ENCODE data around the gene DDX54. TPM values are rescaled to one million over a fixed set of nuclear protein-coding genes. Genes with fewer than 3 reads are reported as not detected.

The DDX54 gene
- total RNA-seq, 4 donors from 2014 or later: 62.0 to 126 (median 66.5) TPM

DNA sequence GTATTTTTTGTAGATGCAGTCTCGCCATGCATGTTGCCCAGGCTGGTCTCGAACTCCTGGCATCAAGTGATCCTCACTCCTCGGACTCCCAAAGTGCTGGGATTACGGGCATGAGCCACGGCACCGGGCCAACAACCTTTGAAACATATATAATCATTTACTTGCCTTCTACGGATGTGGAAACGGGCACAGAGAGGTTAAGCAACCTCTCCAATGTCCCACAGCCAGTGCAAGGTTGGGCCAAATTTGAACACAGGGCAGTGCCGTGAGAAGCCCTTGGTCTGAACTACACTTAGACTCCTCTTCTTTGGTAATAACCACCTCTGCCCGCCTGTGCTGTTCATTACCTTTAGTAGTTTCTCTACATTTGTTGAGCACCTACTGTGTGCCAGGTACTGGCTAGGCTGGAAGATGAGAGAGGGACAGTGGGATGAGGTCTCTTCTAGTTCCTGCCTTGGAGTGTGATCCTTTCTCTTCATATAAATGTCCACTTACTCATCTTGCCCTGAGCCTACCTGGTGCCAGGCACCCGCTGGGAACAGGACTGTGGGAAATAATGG is 2.2 kb downstream of the DDX54 start:
- Histone ChIP-seq H3K4me1 (peaks cover 0 to 20% (median 17%) of the 10 kb centered on the region in 4 donors), H3K9me3 (no peaks in the 10 kb centered on the region), H3K4me3 (no peak overlapping the region), H3K27ac (no peak overlapping the region), H3K36me3 (peaks cover 0 to 31% (median 0%) of the 10 kb centered on the region in 3 donors), H3K27me3 (no peaks in the 10 kb centered on the region)
- TF ChIP-seq POLR2A (IDR thresholded peaks at IDR 0.05): no peak
- TF ChIP-seq, protein P1, sequence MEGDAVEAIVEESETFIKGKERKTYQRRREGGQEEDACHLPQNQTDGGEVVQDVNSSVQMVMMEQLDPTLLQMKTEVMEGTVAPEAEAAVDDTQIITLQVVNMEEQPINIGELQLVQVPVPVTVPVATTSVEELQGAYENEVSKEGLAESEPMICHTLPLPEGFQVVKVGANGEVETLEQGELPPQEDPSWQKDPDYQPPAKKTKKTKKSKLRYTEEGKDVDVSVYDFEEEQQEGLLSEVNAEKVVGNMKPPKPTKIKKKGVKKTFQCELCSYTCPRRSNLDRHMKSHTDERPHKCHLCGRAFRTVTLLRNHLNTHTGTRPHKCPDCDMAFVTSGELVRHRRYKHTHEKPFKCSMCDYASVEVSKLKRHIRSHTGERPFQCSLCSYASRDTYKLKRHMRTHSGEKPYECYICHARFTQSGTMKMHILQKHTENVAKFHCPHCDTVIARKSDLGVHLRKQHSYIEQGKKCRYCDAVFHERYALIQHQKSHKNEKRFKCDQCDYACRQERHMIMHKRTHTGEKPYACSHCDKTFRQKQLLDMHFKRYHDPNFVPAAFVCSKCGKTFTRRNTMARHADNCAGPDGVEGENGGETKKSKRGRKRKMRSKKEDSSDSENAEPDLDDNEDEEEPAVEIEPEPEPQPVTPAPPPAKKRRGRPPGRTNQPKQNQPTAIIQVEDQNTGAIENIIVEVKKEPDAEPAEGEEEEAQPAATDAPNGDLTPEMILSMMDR (IDR thresholded peaks at IDR 0.05): no peak
- no peak for DNase-seq

- no peak for TF ChIP-seq POLR2A (IDR thresholded peaks at IDR 0.05)
- TF ChIP-seq, protein P1 (IDR thresholded peaks at IDR 0.05): no peak
- DNase-seq: no peak
- peaks cover 0 to 42% (median 0%) of the 10 kb centered on the region in 3 donors for H3K36me3 ChIP-seq
- no peaks in the 10 kb centered on the region for H3K27me3 ChIP-seq
- peaks cover 0 to 17% (median 14%) of the 10 kb centered on the region in 4 donors for H3K4me1 ChIP-seq
- H3K4me3 ChIP-seq: no peak overlapping the region
- no peaks in the 10 kb centered on the region for H3K9me3 ChIP-seq
- H3K27ac ChIP-seq: no peak overlapping the region
These were observed 3.3 kb downstream of the DDX54 start for GRCh38 chr12:113181975-113182374.

- TF ChIP-seq POLR2A (IDR thresholded peaks at IDR 0.05): no peak
- TF ChIP-seq, protein P1 (IDR thresholded peaks at IDR 0.05): no peak
- Histone ChIP-seq H3K27ac (no peak overlapping the region), H3K36me3 (peaks cover 0 to 59% (median 0%) of the 10 kb centered on the region in 3 donors), H3K9me3 (no peaks in the 10 kb centered on the region), H3K4me1 (peaks cover 0 to 8% (median 7%) of the 10 kb centered on the region in 4 donors), H3K27me3 (no peaks in the 10 kb centered on the region), H3K4me3 (no peak overlapping the region)
- no peak for DNase-seq
These were observed 4.9 kb downstream of the DDX54 start for GRCh38 chr12:113180333-113180732.

DNA sequence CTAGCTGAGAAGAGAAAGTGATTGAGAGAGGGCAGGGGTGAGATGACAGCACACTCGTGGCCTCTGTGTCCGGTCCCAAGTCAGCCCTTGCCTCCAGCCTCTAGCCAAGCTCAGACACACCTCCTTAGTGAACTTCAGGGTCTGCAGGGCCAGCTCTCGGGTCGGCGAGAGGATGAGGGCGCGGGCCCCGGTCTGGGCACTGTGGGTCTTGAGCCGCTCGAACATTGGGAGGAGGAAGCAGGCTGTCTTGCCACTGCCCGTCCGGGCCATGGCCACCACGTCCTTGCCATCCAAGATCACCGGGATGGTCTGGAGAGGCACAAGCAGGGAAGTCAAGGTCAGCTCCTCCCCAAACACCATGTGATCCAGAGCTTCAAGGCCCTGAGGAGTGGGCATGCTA is 6.3 kb downstream of the DDX54 start:
- H3K27me3 ChIP-seq: no peaks in the 10 kb centered on the region
- no peak overlapping the region for H3K4me3 ChIP-seq
- H3K9me3 ChIP-seq: no peaks in the 10 kb centered on the region
- peaks cover 0 to 72% (median 0%) of the 10 kb centered on the region in 3 donors for H3K36me3 ChIP-seq
- TF ChIP-seq, protein P1 (IDR thresholded peaks at IDR 0.05): no peak
- no peak for TF ChIP-seq POLR2A (IDR thresholded peaks at IDR 0.05)
- DNase-seq: no peak
- no peak overlapping the region for H3K27ac ChIP-seq
- H3K4me1 ChIP-seq: peaks cover 0 to 5% (median 3%) of the 10 kb centered on the region in 4 donors

GRCh38 chr12:113174461-113175384 is 10.6 kb downstream of the DDX54 start:
- TF ChIP-seq POLR2A (IDR thresholded peaks at IDR 0.05): no peak
- TF ChIP-seq, protein P1 (IDR thresholded peaks at IDR 0.05): peak; percentile 79 to 99 (median 86)
- H3K9me3 ChIP-seq: no peaks in the 10 kb centered on the region
- H3K27ac ChIP-seq: no peak overlapping the region
- no peaks in the 10 kb centered on the region for H3K27me3 ChIP-seq
- no peaks in the 10 kb centered on the region for H3K4me1 ChIP-seq
- peak; percentile 80 to 91 (median 80) for DNase-seq
- peaks cover 0 to 100% (median 0%) of the 10 kb centered on the region in 3 donors for H3K36me3 ChIP-seq
- H3K4me3 ChIP-seq: no peak overlapping the region
